CD4-positive, alpha-beta T cell treated with Interleukin-1 beta for 1 hour (primary cell): Measurements from ENCODE around the gene BCL2L11.

Source experiments
- DNase-seq, 2 donors: peaks; one replicate each; pipeline ENCODE4 v3.0.0-alpha.2; 2020 to 2022

The BCL2L11 gene

DNA sequence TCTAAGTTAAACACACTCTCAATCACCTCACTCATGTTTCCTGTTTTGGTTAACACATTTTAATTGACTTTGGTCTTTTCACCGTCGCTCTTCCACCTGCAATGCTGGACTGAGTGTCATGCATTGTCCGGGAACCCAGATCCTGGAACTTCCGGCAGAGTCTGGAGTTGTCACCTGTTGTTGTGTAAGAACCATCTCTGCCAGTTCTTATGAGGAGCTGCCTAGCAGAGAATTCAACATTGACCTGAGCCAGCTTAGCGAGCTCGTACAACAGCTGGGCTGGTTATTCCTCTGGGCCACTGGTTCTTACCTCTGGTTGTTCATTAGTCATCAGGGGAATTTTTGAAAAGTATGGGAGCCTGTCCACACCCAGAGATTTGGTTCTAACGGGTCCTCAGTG lies 75.7 kb downstream of the BCL2L11 start:
- DNase-seq = no peak

DNA sequence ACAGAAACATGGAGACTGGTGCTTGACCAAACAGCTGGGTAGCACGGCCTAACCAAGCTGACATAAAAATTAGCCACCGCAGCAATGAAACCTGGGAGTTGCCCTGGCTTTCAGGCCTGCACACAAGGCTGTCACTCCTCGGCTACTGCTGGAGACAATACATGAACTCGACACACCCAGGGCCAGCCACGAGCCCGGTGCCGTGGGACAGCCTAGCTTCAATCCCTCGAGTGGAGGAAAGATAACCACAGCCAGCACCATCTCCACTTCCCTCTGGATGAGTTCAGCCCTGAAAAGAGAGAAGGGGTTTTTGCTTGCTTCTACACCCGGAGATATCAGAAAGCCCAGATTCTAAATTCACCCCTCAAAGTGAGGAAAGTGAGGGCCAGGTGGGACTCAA lies 78.0 kb downstream of the BCL2L11 start:
- no peak for DNase-seq

GRCh38 chr2:111199840-111200239 lies 79.1 kb downstream of the BCL2L11 start:
- no peak for DNase-seq

- no peak for DNase-seq
Measured at GRCh38 chr2:111200333-111200881, 79.7 kb downstream of the BCL2L11 start.

DNA sequence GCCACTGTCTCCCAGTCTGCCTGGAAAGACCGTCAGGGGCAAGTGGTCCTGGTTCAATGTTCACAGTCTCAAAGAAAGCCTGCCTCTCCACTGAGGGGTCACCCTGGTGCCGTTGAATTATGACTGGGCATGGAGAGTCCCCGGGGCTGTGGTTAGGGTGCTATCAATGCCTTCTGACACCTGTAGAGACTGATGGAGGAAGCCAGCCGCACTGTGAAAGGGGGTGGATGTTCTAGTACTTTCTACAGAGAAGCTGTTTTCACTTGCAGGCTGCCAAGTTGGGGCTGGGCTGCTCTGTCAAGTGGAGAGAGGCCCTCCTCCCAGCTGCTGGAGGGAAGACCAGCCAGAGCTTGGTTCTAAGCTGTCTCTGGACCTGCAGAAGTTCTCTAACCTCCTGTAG lies 80.5 kb downstream of the BCL2L11 start:
- DNase-seq = peak in 1 of 2 donors; percentile 14

- DNase-seq = no peak
Measured at GRCh38 chr2:111202266-111203040, 81.7 kb downstream of the BCL2L11 start.

- DNase-seq = no peak
Measured at GRCh38 chr2:111204706-111205105, 84.0 kb downstream of the BCL2L11 start.

- DNase-seq = no peak
Measured at GRCh38 chr2:111205774-111206173, 85.1 kb downstream of the BCL2L11 start.

DNA sequence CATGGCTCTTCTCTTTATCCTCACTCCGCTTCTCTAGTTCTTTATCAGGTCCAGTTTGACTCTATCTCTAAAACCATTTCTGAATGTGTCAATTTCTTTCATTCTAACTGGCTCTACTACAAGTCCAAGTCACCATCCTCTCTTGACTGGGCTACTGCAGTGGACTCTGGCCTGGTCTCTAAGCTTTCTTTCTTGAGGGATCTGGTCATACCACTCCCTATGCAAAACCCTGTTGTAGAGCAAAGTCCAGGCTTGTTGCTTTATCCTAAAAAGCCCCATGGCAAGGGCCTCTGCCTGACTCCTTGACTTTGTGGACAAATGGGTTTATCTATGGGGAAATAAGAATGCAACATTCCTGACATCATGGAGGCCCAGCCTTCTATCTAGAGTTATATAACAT lies 87.1 kb downstream of the BCL2L11 start:
- no peak for DNase-seq

- no peak for DNase-seq
Measured at GRCh38 chr2:111208639-111209038, 87.9 kb downstream of the BCL2L11 start.

DNA sequence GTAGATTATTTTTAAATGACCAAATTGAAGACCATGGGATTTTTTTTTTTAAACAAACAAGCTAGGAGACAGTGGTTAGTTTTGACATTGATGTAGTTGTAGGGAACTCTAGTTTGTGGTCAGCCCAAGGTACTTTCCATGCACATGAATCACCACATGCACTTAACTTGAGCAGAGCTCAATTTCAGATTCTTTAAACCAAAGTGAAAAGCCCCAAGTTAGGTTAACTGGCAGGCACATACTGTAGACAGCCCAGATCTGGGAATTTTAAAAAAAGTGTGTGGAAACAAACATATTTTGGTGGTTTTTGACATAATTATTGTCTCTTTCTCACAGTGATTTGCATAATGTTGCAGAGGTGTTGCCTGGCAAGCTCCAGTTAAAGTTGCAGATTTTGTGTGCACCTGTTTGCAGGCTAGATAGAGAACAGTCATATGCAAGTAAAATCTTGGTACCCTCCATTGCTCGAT lies 88.4 kb downstream of the BCL2L11 start:
- DNase-seq = no peak

DNA sequence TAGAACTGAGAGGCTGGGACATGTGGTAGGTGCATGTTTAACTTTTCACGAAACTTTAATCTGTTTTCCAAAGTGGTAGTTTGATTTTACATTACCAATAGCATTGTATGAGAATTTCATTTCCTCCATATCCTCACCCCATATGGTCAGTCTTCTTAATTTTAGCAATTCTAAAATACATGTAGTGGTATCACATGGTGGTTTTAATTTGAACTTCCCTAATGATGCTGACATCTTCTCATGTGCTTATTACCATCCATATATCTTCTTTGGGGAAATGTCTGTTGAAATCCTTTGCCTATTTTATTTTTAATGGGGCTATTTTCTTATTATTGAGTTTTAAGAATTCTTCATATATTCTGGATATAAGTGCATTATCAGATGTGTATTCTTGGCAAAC lies 89.3 kb downstream of the BCL2L11 start:
- DNase-seq = no peak

- DNase-seq = no peak
Measured at GRCh38 chr2:111213877-111214276, 93.2 kb downstream of the BCL2L11 start.

DNA sequence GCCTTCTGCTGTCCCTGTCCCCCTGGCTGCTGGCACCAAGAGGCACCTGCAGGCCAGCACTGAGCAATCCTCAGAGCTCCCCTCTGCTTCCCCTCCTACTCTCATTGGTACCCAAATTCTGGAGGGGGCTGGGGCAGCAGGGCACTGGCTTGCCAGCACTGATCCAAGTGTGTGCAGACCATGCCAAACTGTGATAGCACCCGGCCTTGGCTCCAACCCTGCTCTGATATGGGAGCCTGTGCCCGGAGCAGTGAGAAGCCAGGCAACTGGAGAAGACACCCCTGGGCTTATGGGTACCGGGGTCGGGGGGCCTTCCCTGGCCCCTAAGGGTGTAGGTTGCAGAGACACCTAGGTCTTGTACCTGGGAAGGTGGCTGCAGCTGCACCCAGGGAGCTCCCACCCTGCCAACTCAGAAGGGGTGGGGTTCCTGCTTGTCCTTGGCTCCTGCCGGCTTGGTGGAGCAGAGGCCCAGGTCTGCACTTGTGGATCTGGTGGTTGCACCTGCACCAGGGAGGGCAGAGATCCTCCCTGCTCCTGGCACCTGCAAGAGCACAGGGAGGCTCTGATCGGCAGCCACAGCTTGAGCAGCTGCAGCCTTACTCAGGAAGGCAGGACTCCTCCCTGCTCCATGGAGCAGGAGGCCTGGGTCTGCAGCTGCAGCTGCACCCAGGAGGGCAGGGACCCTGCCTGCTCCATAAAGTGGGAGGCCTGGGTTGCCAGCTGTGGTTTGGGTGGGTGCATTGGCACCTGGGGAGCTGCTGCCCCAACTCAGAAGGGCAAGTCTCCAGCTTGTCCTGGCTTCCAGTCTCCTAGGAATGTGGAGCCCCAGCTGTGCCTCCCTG lies 96.3 kb downstream of the BCL2L11 start:
- no peak for DNase-seq
